Putamen (tissue), 1 donor: ENCODE data around the gene KCNMA1.

Source experiments
- DNase-seq: peaks from one replicate; pipeline ENCODE4 v3.0.0-alpha.2; 2016; ENCODE audit warnings: low spot score

The KCNMA1 gene

DNA sequence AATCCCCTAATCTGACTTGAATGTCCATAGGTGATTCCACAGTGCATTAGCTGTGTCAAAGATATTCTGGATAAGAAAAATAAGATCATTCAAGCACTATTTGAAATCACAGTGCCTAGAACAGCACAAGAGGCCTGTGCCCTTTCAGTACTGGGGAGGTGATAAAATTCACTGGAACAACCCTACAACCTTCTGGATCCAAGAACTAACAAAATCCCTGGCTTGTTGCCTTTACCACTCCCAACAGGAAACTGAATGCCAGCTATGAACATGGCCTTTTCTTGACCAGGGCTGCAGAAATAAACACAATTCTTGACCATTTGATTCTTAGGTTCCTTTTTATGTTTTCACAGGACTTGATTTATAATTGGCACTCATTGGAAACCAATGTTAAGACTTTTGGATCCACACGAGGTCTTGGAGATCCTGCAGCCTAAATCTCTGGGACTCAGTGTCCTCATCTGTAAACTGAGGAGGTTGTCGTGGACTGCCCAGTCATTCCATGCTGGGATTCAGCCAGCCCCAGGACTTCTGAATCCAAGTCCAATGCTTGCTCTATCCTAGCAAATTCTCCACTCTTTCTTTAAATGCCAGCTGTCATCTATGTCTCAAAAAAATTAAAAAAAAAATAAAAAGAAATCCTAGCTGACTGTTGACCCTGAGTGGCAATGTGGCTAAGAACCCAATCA lies 624.7 kb downstream of the KCNMA1 start:
- no peak for DNase-seq

DNA sequence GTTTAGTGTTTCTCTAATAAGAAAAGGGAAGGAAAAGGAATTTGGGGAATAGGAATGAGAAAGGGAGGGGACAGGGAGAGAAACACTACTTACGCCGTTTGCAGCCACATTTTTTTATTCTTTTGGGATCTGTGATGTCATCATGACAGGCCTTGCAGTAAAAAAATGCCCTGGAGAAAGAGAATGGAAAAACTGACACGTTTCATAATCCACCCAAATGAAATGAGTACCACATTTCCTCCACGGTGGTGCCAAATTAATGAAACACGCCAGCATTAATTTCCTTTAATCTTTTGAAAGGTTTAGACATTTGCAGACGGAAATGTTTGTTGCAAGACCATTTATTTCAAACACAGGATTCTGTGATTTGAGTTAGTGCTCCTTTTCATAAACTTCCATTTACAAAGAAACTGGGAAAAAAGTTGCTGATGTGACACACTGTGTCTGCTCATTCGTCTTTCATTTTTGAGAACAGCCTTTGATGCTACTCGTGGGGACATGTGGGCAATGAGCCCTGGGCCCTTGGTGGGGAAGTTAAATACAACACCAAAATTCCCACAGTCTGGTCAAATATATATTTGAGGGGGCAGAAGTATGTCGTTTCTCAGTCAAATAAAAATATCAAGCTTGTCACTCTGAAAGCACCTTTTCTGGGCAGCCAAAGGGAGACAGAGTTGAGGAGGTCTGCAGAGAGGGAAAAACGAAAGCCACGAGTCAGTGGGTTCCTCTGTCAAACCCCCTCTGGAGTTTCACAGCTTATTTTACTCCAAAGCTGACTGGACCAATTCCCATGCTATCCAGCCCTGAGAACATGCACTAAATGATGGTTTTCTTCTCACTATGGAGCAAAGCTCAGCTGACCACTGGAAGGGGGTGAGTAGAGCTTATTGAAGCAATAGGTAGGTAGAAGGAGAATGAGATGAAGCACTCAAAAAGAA lies 625.5 kb downstream of the KCNMA1 start:
- no peak for DNase-seq

- no peak for DNase-seq
Observed at GRCh38 chr10:77010430-77010829, 627.2 kb downstream of the KCNMA1 start.

GRCh38 chr10:77007834-77008233 lies 629.8 kb downstream of the KCNMA1 start:
- DNase-seq: no peak

DNA sequence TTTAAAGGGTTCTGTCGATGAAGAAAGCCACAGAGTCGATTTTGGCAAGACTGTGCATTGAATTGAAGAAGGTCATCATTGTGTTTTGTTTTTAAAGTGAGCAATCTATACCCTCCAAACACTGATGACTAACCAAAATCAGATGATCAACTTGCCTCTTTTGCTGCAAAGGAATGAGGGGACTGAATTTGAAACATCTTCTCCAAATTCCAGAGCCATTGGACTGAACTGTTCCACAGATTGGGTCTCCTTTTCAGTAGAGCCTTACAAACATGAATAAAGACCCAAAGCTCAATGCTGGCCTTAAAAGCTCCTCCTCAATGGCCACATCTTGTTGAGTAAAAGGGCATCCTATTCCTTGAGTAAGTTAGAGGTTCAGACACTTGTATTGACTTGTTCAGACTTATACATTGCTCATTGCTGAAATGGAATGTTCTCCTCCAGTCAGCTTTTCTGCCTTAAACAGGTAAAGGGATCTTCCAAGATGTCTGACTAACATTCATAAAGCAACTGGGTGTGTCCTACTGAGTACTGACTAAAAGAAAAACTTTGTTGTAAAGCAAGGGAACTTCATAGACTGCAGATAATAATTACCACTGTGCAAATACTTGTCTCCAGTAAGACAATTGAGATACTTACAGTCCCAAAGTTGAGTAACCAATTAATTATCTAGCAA lies 630.6 kb downstream of the KCNMA1 start:
- DNase-seq: no peak

DNA sequence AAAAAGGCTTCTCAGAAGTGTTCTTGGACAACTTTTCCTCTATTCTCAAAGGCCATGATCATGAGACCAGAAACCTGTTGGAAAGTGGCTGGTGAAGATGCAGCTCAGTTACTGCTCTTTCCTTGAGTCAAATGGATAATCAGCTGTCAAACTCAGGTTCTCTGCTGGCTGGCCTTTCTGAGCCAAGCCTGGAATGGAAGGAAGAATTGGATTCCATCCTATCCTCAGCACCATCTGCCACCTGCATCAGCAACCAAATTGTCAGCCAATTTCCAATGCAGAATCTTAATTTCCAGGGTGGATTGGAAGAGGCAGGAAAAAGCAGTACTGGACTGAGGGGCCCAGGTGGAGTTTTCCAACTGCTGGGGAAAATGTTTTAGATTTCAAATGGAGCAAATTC lies 631.7 kb downstream of the KCNMA1 start:
- no peak for DNase-seq

DNA sequence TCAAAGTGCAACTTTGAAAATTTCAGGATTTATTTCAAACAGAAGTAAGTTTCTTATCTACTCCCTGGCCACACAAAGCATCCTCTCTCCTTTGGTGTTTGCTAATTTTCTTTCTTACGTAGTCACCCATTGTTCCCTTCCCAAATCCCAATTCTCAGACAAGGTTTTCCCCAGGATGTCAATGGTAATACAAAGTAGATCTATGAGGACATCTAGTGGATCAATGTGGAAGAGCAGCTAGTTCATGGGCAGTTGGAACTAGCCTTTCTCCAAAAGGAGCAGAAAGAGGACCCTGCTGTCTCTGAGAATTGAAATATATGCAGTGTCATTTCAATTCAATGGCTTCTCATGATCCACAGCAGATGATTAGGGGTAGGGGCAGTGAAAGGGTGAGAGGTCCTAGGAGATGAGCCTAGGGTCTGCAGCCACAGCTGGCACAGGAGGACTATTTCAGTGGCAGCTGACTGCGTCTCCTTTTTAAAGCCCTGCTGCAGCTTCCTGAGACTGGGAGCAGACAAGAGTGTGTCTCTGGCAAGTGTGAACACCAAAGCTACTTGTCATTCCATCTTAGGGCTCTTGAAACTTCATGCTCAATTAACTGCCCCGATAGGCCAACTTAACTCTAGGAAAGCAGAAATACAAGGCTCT lies 632.6 kb downstream of the KCNMA1 start:
- DNase-seq: peak; percentile 7

GRCh38 chr10:77002872-77003271 lies 634.7 kb downstream of the KCNMA1 start:
- DNase-seq: no peak

DNA sequence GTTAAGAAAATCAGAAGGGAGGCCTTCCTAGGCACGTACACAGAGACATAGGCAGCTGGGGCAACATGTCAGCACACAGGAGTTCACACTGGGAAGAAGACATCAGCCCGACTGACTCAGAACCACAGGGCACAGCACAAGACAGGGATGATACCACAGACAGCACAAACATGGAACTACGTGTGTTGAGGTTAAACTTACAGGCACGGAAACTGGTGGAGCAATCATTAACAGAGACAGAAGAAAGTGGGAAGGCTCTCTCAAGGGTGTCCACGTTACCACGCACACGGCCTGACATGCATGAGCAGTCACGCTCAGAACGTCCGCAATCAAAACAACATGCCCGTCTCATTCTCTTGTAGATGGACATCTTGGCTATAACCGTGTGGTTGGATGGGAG lies 636.4 kb downstream of the KCNMA1 start:
- no peak for DNase-seq

DNA sequence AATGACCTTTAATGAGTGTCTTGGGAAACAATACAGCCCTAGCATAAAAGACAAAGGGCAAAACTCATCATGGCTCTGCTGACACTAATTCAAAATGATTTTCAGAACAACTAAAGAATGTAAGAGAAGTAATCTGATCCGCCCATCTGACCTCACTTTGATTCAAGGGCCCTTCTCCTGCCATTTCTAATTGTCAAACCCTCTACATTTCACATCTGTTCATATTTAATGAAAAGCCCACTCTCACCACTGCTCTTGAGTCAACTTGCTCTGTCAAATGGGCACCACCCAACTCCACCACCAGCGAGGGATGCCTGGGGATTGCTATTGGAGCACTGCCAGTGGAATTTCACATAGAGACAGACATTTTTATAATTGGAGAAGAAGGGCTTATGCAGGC lies 639.2 kb downstream of the KCNMA1 start:
- no peak for DNase-seq

DNA sequence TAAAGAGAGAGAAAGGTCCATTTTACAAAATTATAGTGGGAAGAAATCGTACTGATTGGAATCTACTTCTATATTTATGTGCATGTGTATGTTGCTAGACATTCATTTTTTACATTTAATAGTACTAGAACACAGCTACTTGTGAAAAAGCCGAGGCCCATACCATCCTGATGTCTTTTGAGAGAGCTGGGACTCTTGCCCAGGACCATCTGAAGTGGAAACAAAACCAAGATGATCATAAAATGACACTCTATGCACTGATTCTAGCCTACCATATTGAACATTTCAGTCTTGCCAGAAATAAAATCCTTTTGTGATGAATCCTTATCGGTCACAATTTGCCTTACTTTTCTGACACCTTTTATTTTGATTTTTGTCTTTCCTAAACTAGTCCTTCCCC lies 640.0 kb downstream of the KCNMA1 start:
- DNase-seq: no peak

- DNase-seq: no peak
Observed at GRCh38 chr10:76995023-76995422, 642.6 kb downstream of the KCNMA1 start.

- no peak for DNase-seq
Observed at GRCh38 chr10:76993213-76993612, 644.4 kb downstream of the KCNMA1 start.

GRCh38 chr10:76992467-76992866 lies 645.1 kb downstream of the KCNMA1 start:
- DNase-seq: no peak

- no peak for DNase-seq
Observed at GRCh38 chr10:76991621-76992020, 646.0 kb downstream of the KCNMA1 start.

- DNase-seq: no peak
Observed at GRCh38 chr10:76990561-76990960, 647.0 kb downstream of the KCNMA1 start.

GRCh38 chr10:76984559-76985443 lies 652.8 kb downstream of the KCNMA1 start:
- DNase-seq: peak; percentile 66

DNA sequence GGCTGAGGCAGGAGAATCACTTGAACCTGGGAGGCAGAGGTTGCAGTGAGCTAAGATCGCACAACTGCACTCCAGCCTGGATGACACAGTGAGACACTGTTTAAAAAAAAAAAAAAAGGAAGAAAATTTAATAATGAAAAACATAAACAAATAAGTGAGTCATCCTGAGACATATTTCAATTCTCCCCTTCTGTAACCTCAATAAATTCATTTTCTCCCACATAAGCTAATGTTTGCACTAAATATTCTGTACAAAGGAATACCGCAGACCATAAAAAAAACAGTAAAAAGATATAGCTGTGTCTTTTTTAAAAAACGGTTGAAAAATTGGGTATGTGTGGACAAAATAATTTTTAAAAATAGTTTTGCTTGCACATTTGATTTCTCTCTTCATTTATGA lies 654.0 kb downstream of the KCNMA1 start:
- DNase-seq: no peak

- no peak for DNase-seq
Observed at GRCh38 chr10:76982671-76983070, 654.9 kb downstream of the KCNMA1 start.

DNA sequence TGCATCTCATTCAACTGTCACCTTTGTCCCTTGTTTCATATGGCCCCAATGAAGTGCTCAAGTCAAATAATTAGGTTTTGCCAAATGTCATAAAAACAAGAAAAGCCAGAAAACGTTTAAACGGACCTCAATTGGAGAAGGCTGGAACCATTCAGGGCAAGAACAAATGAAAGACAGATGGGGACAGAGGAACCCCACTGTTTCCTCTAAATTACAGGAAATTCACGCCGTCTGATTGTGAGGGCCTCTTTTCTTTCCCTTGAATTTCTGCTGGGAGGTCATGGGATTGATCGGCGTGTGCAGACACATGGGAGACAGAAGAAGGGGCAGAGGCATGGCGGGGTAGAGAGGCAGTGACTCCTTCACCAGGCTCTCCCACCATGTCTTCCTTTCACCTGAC lies 656.4 kb downstream of the KCNMA1 start:
- DNase-seq: no peak

DNA sequence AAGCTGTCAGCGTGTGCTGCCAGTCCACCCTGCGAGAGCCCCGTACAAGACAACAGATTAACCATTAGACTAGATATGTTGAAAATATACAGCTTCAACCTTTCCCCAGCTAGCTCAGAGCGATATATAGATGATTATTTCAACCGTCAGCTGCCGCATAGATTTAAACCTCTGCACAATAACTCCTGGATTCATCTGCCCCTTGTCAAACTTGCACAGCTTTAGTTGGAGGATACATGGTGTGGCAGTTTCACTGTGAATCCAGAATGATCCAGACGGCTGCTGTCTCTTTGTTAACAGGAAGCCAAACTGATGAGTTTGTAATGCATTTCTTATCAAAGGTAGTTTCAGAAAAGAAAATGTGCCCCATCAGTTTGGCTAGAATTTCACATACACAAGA lies 659.7 kb downstream of the KCNMA1 start:
- no peak for DNase-seq
